Rectal smooth muscle tissue (tissue), 1 donor: ENCODE data around the gene TMC7.
"Not testable (repeated sequence)": the region's sequence is repeated elsewhere in the genome, so short reads cannot be mapped to it uniquely, and the experiment has no call there.

ENCODE experiments used
- H3K27ac ChIP-seq: one replicate; pipeline ENCODE4 v1.7.0; 2013; ENCODE audit warnings: low read depth, low read length, inconsistent platforms
- H3K27me3 ChIP-seq: one replicate; pipeline ENCODE4 v1.7.0; 2013; ENCODE audit warnings: low read length; ENCODE audit not compliant: control insufficient read depth, insufficient read depth
- H3K36me3 ChIP-seq: one replicate; pipeline ENCODE4 v1.7.0; 2013; ENCODE audit warnings: low read length; ENCODE audit not compliant: control insufficient read depth, insufficient read depth
- H3K4me1 ChIP-seq: one replicate; pipeline ENCODE4 v1.7.0; 2013; ENCODE audit warnings: low read length; ENCODE audit not compliant: control insufficient read depth, insufficient read depth
- H3K4me3 ChIP-seq: one replicate; pipeline ENCODE4 v1.7.0; 2013; ENCODE audit warnings: low read length
- H3K9ac ChIP-seq: one replicate; pipeline ENCODE4 v1.7.0; 2013; ENCODE audit warnings: low read length

The TMC7 gene

GRCh38 chr16:18955874-18956580 is 27.7 kb upstream of the TMC7 start:
- not testable (repeated sequence) for H3K27ac ChIP-seq, H3K27me3 ChIP-seq, H3K4me1 ChIP-seq, H3K4me3 ChIP-seq, H3K9ac ChIP-seq, H3K36me3 ChIP-seq

GRCh38 chr16:18956658-18957241 is 27.0 kb upstream of the TMC7 start:
- not testable (repeated sequence) for H3K36me3 ChIP-seq, H3K9ac ChIP-seq, H3K27me3 ChIP-seq, H3K4me3 ChIP-seq, H3K4me1 ChIP-seq, H3K27ac ChIP-seq

DNA sequence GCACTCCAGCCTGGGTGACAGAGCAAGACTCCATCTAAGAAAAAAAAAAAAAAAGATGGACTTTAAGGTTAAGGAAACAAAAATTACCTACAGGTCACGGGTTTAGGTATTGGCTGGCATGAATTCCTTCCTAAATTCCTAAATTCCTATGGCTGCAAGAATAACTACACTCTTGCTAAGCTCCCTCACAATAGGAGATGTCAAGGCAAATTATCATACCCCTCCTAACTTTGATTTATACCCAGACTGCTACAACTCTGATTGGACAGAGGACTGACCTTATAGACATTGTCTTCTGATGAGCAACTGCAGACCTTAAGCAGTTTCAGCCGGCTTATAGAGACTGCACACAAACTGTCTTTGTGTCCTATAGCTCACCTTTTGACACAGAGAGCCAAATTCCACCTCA is 25.1 kb upstream of the TMC7 start:
- no peak overlapping the region for H3K27ac ChIP-seq
- no peak overlapping the region for H3K4me3 ChIP-seq
- no peaks in the 10 kb centered on the region for H3K4me1 ChIP-seq
- no peaks in the 10 kb centered on the region for H3K36me3 ChIP-seq
- H3K9ac ChIP-seq: no peak overlapping the region
- H3K27me3 ChIP-seq: no peaks in the 10 kb centered on the region

- Histone ChIP-seq H3K27me3 (no peaks in the 10 kb centered on the region), H3K27ac (no peak overlapping the region), H3K4me3 (no peak overlapping the region), H3K36me3 (no peaks in the 10 kb centered on the region), H3K9ac (no peak overlapping the region), H3K4me1 (no peaks in the 10 kb centered on the region)
Observed at GRCh38 chr16:18959031-18959505, 24.7 kb upstream of the TMC7 start.

DNA sequence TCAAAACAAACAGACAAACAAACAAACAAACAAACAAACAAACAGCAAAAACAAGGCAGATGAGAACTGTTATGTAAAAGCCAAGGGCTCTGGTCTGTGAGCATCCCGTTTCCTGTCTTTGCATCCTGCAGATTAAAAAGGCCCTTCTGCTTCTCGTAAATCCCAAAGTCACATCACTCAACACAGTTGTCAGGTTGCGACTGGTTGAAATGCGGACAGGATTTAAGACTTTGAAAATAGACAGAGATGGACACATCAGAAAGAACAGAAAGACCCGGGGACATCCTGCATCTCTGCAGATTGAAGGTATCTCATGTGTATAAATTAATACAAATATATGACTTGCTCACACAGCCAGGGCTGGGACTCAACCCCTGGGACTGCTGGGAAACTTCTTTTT is 18.2 kb upstream of the TMC7 start:
- Histone ChIP-seq H3K27me3 (no peaks in the 10 kb centered on the region), H3K27ac (no peak overlapping the region), H3K36me3 (no peaks in the 10 kb centered on the region), H3K4me3 (no peak overlapping the region), H3K9ac (no peak overlapping the region), H3K4me1 (no peaks in the 10 kb centered on the region)

DNA sequence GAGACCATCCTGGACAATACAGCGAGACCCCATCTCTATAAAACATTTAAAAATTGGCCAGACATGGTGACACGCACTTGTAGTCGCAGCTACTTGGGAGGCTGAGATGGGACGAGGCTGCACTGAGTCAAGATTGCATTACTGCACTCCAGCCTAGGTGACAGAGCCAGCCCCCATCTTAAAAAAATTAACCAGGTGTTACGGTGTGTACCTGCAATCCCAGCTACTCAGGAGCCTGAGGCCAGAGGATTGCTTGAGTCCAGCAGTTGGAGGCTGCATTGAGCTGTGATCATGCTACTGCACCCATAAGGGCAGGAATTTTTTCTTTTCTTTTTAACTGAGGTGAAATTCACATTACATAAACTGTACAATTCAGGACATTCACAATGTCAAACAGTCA is 16.9 kb upstream of the TMC7 start:
- no peak overlapping the region for H3K4me3 ChIP-seq
- H3K27ac ChIP-seq: no peak overlapping the region
- no peaks in the 10 kb centered on the region for H3K4me1 ChIP-seq
- no peaks in the 10 kb centered on the region for H3K36me3 ChIP-seq
- no peak overlapping the region for H3K9ac ChIP-seq
- H3K27me3 ChIP-seq: no peaks in the 10 kb centered on the region

DNA sequence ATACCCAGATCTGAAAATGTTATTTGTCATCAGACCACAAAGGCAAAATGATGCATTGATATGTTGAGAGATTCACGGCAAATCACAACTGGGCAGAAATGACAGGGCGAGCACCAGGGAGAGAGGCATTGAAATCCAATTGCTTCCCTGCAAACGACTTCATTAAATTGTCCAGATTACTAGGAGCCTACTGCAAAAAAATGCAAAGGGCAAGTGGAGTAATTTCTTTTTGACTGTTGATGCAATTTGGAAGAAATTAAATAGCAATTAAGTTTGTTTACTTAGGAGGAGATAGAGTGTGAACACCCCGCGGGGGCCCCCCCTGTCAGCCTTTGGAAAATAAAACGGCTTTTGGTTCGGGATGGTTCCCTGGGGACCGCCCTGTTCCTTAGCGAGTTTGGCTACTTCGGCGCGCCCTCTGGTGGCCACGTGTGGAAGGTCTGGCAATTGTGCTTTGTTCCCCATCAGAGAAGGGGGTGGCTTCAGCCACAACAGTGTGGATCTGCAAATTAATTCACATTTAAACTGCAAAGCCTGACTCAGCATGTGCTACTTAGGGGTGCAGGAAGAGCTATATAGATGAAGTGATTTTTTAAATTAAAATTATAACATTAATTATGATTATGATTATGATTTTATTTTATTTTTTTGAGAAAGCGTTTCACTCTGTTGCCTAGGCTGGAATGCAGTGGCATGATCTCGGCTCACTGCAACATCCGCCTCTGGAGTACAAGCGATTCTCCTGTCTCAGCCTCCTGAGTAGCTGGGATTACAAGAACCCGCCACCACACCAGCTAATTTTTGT is 14.5 kb upstream of the TMC7 start:
- no peak overlapping the region for H3K27ac ChIP-seq
- peak overlapping the region; percentile 39 for H3K4me3 ChIP-seq
- no peak overlapping the region for H3K9ac ChIP-seq
- H3K36me3 ChIP-seq: no peaks in the 10 kb centered on the region
- H3K4me1 ChIP-seq: no peaks in the 10 kb centered on the region
- H3K27me3 ChIP-seq: no peaks in the 10 kb centered on the region

- no peaks in the 10 kb centered on the region for H3K4me1 ChIP-seq
- no peak overlapping the region for H3K27ac ChIP-seq
- H3K27me3 ChIP-seq: no peaks in the 10 kb centered on the region
- no peak overlapping the region for H3K9ac ChIP-seq
- no peaks in the 10 kb centered on the region for H3K36me3 ChIP-seq
- H3K4me3 ChIP-seq: no peak overlapping the region
Observed at GRCh38 chr16:18969855-18970240, 13.9 kb upstream of the TMC7 start.

GRCh38 chr16:18975109-18975508 is 8.6 kb upstream of the TMC7 start:
- H3K27ac ChIP-seq: no peak overlapping the region
- H3K4me3 ChIP-seq: no peak overlapping the region
- H3K27me3 ChIP-seq: no peaks in the 10 kb centered on the region
- no peak overlapping the region for H3K9ac ChIP-seq
- no peaks in the 10 kb centered on the region for H3K4me1 ChIP-seq
- no peaks in the 10 kb centered on the region for H3K36me3 ChIP-seq

GRCh38 chr16:18979936-18980335 is 3.8 kb upstream of the TMC7 start:
- no peaks in the 10 kb centered on the region for H3K4me1 ChIP-seq
- no peak overlapping the region for H3K9ac ChIP-seq
- H3K36me3 ChIP-seq: no peaks in the 10 kb centered on the region
- H3K4me3 ChIP-seq: no peak overlapping the region
- no peaks in the 10 kb centered on the region for H3K27me3 ChIP-seq
- H3K27ac ChIP-seq: no peak overlapping the region

- Histone ChIP-seq H3K27me3 (no peaks in the 10 kb centered on the region), H3K9ac (peak overlapping the region; percentile 38), H3K36me3 (no peaks in the 10 kb centered on the region), H3K4me1 (no peaks in the 10 kb centered on the region), H3K4me3 (peak overlapping the region; percentile 63), H3K27ac (no peak overlapping the region)
Observed at GRCh38 chr16:18984435-18985005, 786 bp downstream of the TMC7 start.

- not testable (repeated sequence) for H3K4me3 ChIP-seq, H3K27ac ChIP-seq, H3K4me1 ChIP-seq, H3K27me3 ChIP-seq, H3K36me3 ChIP-seq, H3K9ac ChIP-seq
Observed at GRCh38 chr16:18985256-18985655, 1.5 kb downstream of the TMC7 start.
